Measurements from ENCODE around the gene DGKE. TPM values are rescaled to one million over a fixed set of nuclear protein-coding genes. Genes with fewer than 3 reads are reported as not detected.

Gene DGKE
- total RNA-seq, 4 donors from 2014 or later, result 1.7 to 10.7 (median 7.9) TPM

DNA sequence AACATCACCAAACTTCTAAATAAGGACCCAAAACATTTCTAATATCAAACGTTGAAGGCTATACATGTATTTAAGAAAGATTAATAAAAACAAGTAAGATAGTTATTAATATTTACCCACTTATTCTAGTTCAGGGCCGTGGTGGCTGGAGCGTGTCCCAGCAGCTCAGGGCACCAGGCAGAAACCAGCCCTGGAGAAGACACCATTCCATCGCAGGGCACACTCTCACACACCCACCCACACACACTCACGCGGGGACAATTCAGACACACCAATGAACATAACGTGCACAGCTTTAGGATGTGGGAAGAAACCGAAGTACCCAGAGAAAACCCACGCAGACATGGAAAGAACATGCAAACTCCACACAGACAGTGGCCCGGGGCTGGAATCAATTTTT is 13.7 kb upstream of the DGKE start:
- TF ChIP-seq, protein P1, sequence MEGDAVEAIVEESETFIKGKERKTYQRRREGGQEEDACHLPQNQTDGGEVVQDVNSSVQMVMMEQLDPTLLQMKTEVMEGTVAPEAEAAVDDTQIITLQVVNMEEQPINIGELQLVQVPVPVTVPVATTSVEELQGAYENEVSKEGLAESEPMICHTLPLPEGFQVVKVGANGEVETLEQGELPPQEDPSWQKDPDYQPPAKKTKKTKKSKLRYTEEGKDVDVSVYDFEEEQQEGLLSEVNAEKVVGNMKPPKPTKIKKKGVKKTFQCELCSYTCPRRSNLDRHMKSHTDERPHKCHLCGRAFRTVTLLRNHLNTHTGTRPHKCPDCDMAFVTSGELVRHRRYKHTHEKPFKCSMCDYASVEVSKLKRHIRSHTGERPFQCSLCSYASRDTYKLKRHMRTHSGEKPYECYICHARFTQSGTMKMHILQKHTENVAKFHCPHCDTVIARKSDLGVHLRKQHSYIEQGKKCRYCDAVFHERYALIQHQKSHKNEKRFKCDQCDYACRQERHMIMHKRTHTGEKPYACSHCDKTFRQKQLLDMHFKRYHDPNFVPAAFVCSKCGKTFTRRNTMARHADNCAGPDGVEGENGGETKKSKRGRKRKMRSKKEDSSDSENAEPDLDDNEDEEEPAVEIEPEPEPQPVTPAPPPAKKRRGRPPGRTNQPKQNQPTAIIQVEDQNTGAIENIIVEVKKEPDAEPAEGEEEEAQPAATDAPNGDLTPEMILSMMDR (IDR thresholded peaks at IDR 0.05), result no peak
- no peak for TF ChIP-seq POLR2A (IDR thresholded peaks at IDR 0.05)
- Histone ChIP-seq H3K4me3 (no peak overlapping the region), H3K9me3 (no peaks in the 10 kb centered on the region), H3K36me3 (no peaks in the 10 kb centered on the region), H3K27me3 (no peaks in the 10 kb centered on the region), H3K27ac (no peak overlapping the region), H3K4me1 (peaks cover 0 to 9% (median 3%) of the 10 kb centered on the region in 3 donors)
- 70 to 74% methylated on average over 10 of the region's 10 CpGs for WGBS, 2 donors
- intact Hi-C loops (cut with DNase I), result no loop called here
- DNase-seq, result no peak

DNA sequence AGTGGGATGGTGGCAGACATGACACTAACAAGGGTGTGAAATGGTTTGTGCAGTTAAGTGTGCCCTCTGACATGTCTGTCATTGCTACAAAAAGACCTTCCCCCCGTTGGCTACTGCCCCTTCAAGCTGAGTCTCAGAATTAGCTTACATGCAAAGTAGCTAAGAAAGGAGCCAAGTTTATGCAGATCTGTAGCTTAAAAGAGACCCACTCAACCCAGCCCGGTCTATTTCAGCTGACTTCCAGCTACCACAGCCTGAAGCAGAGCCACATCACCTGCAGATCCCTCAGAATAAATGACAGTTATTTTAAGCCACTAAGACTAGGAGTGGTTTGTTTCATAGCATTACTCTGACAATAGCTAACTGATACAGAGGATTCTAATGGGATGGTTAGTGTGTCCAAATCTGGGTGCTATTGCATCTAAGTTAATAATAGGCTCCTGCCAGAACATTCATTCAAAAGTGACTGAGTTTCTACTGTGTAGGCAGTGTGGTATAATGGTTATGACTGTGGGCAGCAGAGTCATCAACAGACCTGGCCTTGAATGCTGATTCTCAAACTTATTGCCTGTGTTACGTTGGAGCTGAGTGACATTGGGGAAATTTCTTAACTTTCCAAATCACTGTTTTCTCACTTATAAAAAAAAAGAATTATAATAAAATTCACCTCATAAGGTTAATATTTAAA is 12.0 kb upstream of the DGKE start:
- Histone ChIP-seq H3K27me3 (no peaks in the 10 kb centered on the region), H3K4me1 (peaks cover 0 to 9% (median 3%) of the 10 kb centered on the region in 3 donors), H3K36me3 (no peaks in the 10 kb centered on the region), H3K27ac (no peak overlapping the region), H3K9me3 (no peaks in the 10 kb centered on the region), H3K4me3 (no peak overlapping the region)
- intact Hi-C loops (cut with DNase I), result no loop called here
- WGBS, 2 donors, result 65 to 87% methylated on average over 3 of the region's 3 CpGs
- DNase-seq, result no peak
- TF ChIP-seq POLR2A (IDR thresholded peaks at IDR 0.05), result no peak
- TF ChIP-seq, protein P1 (IDR thresholded peaks at IDR 0.05), result no peak

DNA sequence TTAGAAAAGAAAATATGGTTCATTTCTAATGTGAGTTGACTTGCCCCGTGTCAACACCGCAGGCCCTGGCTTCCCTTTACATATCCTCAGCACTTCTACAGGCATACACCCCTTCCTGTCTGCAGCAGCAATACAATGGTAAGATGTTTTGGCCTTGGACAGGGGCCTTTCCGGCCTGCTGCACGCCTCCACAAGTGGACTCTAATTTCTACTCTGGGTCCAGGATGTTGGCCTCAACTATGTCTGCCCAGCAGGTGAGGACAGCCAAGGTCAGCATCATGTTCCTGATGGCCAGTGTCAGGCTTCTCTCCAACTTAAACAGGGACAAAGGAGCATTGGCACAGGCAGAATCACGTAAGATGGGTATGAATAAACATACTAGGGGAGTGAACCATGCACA is 11.2 kb upstream of the DGKE start:
- no peaks in the 10 kb centered on the region for H3K9me3 ChIP-seq
- WGBS, 2 donors, result 53 to 74% methylated on average over 4 to 5 of the region's 5 CpGs

DNA sequence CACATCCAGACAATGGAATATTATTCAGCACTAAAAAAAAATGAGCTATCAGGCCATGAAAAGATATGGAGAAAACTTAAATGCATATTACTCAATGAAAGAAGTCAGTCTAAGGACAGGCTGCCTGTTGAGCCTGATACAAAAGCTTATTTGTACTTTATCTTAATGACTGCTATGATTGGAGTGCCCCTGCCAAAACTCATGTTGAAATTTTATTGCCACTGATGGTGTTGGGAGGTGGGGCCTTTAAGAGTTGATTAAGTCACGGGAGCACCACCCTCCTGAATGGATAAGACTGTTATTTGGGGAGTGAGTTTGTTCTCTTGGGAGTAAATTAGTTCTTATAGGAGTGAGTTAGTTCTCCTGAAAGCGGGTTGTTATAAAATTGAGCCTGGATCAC is 10.1 kb upstream of the DGKE start:
- WGBS, 2 donors, result 80 to 85% methylated on average over 2 of the region's 2 CpGs

More for the DNA sequence above, 11.2 kb upstream of the DGKE start:
- intact Hi-C loops (cut with DNase I), result no loop called here
- H3K36me3 ChIP-seq, result no peaks in the 10 kb centered on the region
- TF ChIP-seq POLR2A (IDR thresholded peaks at IDR 0.05), result no peak
- TF ChIP-seq, protein P1 (IDR thresholded peaks at IDR 0.05), result no peak
- DNase-seq, result no peak
- H3K4me1 ChIP-seq, result peaks cover 0 to 9% (median 3%) of the 10 kb centered on the region in 3 donors
- no peaks in the 10 kb centered on the region for H3K27me3 ChIP-seq
- no peak overlapping the region for H3K4me3 ChIP-seq
- H3K27ac ChIP-seq, result no peak overlapping the region

DNA sequence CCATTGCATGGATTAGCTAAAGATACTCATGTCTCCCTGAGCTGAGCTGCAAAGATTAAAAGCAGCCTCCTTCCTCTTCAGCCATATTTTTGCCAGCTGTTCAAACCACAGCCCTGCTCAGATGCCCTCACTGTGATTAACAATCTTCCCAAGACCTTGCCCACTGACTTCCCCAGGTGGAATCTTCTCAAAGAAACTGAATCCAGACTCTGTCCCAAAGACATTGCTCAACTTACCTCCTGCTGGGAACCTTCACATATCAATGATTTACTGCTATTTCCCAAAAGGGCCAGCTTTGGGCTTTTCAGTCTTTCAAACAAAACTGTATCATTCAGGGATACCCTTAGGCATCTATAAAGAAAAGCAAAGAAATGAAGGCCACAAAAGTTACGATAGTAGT is 9.4 kb upstream of the DGKE start:
- intact Hi-C loops (cut with DNase I), result no loop called here
- Histone ChIP-seq H3K9me3 (no peaks in the 10 kb centered on the region), H3K27me3 (no peaks in the 10 kb centered on the region), H3K4me3 (no peak overlapping the region), H3K4me1 (peaks cover 0 to 6% (median under 1%) of the 10 kb centered on the region in 3 donors), H3K36me3 (peaks cover 0 to 5% (median 0%) of the 10 kb centered on the region in 3 donors), H3K27ac (no peak overlapping the region)
- TF ChIP-seq, protein P1 (IDR thresholded peaks at IDR 0.05), result no peak
- TF ChIP-seq POLR2A (IDR thresholded peaks at IDR 0.05), result no peak
- DNase-seq, result no peak
- 100% methylated on average over 1 of the region's 1 CpG for WGBS, 2 donors

More for the DNA sequence above, 10.1 kb upstream of the DGKE start:
- peaks cover 0 to 9% (median 3%) of the 10 kb centered on the region in 3 donors for H3K4me1 ChIP-seq
- H3K27ac ChIP-seq, result no peak overlapping the region
- H3K27me3 ChIP-seq, result no peaks in the 10 kb centered on the region
- H3K4me3 ChIP-seq, result no peak overlapping the region
- intact Hi-C loops (cut with DNase I), result no loop called here
- no peaks in the 10 kb centered on the region for H3K9me3 ChIP-seq
- TF ChIP-seq POLR2A (IDR thresholded peaks at IDR 0.05), result no peak
- TF ChIP-seq, protein P1 (IDR thresholded peaks at IDR 0.05), result no peak
- DNase-seq, result no peak
- H3K36me3 ChIP-seq, result peaks cover 0 to 2% (median 0%) of the 10 kb centered on the region in 3 donors

Data from esophagus squamous epithelium (tissue), 5 donors.